Measurements from ENCODE around the gene CLDN6. TPM values are rescaled to one million over a fixed set of nuclear protein-coding genes. Genes with fewer than 3 reads are reported as not detected.
A peak's percentile ranks its signal among the peaks of the same experiment; 100 is the strongest.

The CLDN6 gene
- total and polyA plus RNA-seq, 2 of the 13 experiments (the other 11 are each of a cell fraction or from before 2014, with no cell fraction given): 5.9 to 7.6 TPM

DNA sequence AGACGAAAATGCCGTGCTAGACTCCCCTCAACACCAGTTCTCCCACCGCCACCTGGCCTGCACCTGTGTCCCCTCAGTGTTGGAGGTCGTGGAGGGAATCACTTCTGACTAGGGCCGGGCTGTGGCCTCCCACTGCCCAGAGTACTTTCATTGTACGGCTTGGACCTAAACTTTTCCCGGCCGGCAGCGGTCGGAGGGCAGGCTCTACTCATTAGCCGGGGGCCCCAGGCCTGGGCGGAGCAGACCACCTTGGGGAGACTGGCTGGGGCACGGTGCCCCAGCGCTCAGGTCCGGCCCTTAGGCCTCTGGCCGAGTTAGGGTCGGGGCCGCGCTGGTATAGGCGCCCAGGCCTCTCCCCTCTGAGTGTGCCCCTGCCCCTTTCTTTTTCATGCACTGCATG, 639 bp downstream of the CLDN6 start (continued):
- TF ChIP-seq ZKSCAN5 (CRISPR knock-in tag; IDR thresholded peaks at IDR 0.05) (no peak), SCMH1 (CRISPR knock-in tag; IDR thresholded peaks at IDR 0.05; ENCODE audit: borderline replicate concordance) (no peak), SMC3 (IDR thresholded peaks at IDR 0.05; ENCODE audit: low read length) (no peak), GABPA (IDR thresholded peaks at IDR 0.05; ENCODE audit: low read depth, low read length) (no peak), GABPA (CRISPR knock-in tag; IDR thresholded peaks at IDR 0.05; ENCODE audit: low read depth) (no peak), DPF2 (CRISPR knock-in tag; IDR thresholded peaks at IDR 0.05; ENCODE audit: borderline replicate concordance, low read depth) (no peak), FOXJ3 (CRISPR knock-in tag; IDR thresholded peaks at IDR 0.05; ENCODE audit: borderline replicate concordance) (no peak), DNMT3B (CRISPR knock-in tag; conservative IDR thresholded peaks at IDR 0.05) (no peak), HOXA9 (CRISPR knock-in tag; IDR thresholded peaks at IDR 0.05; ENCODE audit: borderline replicate concordance) (no peak), NFE2L1 (CRISPR knock-in tag; IDR thresholded peaks at IDR 0.05; ENCODE audit: borderline replicate concordance) (no peak), FOXK2 (IDR thresholded peaks at IDR 0.05) (no peak), NFATC3 (CRISPR knock-in tag; IDR thresholded peaks at IDR 0.05) (no peak), ZNF432 (CRISPR knock-in tag; IDR thresholded peaks at IDR 0.05; ENCODE audit: borderline replicate concordance) (no peak), ZNF207 (IDR thresholded peaks at IDR 0.05; ENCODE audit: borderline replicate concordance) (no peak), REPIN1 (CRISPR knock-in tag; IDR thresholded peaks at IDR 0.05; ENCODE audit: borderline replicate concordance, low read depth) (no peak), THYN1 (CRISPR knock-in tag; IDR thresholded peaks at IDR 0.05; ENCODE audit: borderline replicate concordance, low read depth) (no peak), ZFX (CRISPR knock-in tag; IDR thresholded peaks at IDR 0.05; ENCODE audit: low read depth) (peak; percentile 60; the same call in 1 of the 2 replicates)
- TF ChIP-seq, protein P1, sequence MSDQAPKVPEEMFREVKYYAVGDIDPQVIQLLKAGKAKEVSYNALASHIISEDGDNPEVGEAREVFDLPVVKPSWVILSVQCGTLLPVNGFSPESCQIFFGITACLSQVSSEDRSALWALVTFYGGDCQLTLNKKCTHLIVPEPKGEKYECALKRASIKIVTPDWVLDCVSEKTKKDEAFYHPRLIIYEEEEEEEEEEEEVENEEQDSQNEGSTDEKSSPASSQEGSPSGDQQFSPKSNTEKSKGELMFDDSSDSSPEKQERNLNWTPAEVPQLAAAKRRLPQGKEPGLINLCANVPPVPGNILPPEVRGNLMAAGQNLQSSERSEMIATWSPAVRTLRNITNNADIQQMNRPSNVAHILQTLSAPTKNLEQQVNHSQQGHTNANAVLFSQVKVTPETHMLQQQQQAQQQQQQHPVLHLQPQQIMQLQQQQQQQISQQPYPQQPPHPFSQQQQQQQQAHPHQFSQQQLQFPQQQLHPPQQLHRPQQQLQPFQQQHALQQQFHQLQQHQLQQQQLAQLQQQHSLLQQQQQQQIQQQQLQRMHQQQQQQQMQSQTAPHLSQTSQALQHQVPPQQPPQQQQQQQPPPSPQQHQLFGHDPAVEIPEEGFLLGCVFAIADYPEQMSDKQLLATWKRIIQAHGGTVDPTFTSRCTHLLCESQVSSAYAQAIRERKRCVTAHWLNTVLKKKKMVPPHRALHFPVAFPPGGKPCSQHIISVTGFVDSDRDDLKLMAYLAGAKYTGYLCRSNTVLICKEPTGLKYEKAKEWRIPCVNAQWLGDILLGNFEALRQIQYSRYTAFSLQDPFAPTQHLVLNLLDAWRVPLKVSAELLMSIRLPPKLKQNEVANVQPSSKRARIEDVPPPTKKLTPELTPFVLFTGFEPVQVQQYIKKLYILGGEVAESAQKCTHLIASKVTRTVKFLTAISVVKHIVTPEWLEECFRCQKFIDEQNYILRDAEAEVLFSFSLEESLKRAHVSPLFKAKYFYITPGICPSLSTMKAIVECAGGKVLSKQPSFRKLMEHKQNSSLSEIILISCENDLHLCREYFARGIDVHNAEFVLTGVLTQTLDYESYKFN (CRISPR knock-in tag; conservative IDR thresholded peaks at IDR 0.05): no peak
- TF ChIP-seq, protein P2, sequence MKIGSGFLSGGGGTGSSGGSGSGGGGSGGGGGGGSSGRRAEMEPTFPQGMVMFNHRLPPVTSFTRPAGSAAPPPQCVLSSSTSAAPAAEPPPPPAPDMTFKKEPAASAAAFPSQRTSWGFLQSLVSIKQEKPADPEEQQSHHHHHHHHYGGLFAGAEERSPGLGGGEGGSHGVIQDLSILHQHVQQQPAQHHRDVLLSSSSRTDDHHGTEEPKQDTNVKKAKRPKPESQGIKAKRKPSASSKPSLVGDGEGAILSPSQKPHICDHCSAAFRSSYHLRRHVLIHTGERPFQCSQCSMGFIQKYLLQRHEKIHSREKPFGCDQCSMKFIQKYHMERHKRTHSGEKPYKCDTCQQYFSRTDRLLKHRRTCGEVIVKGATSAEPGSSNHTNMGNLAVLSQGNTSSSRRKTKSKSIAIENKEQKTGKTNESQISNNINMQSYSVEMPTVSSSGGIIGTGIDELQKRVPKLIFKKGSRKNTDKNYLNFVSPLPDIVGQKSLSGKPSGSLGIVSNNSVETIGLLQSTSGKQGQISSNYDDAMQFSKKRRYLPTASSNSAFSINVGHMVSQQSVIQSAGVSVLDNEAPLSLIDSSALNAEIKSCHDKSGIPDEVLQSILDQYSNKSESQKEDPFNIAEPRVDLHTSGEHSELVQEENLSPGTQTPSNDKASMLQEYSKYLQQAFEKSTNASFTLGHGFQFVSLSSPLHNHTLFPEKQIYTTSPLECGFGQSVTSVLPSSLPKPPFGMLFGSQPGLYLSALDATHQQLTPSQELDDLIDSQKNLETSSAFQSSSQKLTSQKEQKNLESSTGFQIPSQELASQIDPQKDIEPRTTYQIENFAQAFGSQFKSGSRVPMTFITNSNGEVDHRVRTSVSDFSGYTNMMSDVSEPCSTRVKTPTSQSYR (CRISPR knock-in tag; IDR thresholded peaks at IDR 0.05; ENCODE audit: borderline replicate concordance): no peak
- TF ChIP-seq, protein P3, sequence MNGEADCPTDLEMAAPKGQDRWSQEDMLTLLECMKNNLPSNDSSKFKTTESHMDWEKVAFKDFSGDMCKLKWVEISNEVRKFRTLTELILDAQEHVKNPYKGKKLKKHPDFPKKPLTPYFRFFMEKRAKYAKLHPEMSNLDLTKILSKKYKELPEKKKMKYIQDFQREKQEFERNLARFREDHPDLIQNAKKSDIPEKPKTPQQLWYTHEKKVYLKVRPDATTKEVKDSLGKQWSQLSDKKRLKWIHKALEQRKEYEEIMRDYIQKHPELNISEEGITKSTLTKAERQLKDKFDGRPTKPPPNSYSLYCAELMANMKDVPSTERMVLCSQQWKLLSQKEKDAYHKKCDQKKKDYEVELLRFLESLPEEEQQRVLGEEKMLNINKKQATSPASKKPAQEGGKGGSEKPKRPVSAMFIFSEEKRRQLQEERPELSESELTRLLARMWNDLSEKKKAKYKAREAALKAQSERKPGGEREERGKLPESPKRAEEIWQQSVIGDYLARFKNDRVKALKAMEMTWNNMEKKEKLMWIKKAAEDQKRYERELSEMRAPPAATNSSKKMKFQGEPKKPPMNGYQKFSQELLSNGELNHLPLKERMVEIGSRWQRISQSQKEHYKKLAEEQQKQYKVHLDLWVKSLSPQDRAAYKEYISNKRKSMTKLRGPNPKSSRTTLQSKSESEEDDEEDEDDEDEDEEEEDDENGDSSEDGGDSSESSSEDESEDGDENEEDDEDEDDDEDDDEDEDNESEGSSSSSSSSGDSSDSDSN (CRISPR knock-in tag; IDR thresholded peaks at IDR 0.05): peak; percentile 27; the same call in 1 of the 2 replicates
- TF ChIP-seq, protein P4, sequence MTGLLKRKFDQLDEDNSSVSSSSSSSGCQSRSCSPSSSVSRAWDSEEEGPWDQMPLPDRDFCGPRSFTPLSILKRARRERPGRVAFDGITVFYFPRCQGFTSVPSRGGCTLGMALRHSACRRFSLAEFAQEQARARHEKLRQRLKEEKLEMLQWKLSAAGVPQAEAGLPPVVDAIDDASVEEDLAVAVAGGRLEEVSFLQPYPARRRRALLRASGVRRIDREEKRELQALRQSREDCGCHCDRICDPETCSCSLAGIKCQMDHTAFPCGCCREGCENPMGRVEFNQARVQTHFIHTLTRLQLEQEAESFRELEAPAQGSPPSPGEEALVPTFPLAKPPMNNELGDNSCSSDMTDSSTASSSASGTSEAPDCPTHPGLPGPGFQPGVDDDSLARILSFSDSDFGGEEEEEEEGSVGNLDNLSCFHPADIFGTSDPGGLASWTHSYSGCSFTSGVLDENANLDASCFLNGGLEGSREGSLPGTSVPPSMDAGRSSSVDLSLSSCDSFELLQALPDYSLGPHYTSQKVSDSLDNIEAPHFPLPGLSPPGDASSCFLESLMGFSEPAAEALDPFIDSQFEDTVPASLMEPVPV (CRISPR knock-in tag; IDR thresholded peaks at IDR 0.05): no peak
